NCI-H524 (cell line): ENCODE measurements around the gene RAP1GDS1.
"Not testable (repeated sequence)": the region's sequence is repeated elsewhere in the genome, so short reads cannot be mapped to it uniquely, and the experiment has no call there.

Source experiments
- DNase-seq, 2 experiments: peaks; one replicate each; lab custom pipeline; 2025; lab: John Stamatoyannopoulos, UW

The RAP1GDS1 gene

GRCh38 chr4:98352940-98353339, 91.8 kb downstream of the RAP1GDS1 start:
- no peak for DNase-seq

- DNase-seq = no peak
Observed at GRCh38 chr4:98358630-98359248, 97.6 kb downstream of the RAP1GDS1 start.

DNA sequence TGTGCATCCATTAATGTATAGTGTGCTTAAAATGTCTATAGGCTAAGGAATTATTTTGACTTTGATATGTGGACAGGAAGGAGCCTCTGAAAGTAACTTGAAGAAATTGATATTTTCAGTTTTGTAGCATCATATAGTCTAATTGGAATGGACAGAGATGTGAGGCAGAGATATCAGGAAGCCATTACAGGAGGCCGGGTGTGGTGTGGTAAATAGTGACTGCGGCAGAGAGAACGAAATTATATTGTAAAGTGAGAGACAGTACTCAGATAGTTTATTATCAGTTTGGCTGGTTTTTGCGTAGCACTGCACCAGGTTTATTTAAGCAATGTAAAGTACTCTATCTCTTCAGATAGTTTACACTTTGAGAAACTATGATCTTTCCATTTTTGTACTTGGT, 98.5 kb downstream of the RAP1GDS1 start:
- no peak for DNase-seq

- DNase-seq = no peak
Observed at GRCh38 chr4:98363431-98363830, 102.2 kb downstream of the RAP1GDS1 start.

DNA sequence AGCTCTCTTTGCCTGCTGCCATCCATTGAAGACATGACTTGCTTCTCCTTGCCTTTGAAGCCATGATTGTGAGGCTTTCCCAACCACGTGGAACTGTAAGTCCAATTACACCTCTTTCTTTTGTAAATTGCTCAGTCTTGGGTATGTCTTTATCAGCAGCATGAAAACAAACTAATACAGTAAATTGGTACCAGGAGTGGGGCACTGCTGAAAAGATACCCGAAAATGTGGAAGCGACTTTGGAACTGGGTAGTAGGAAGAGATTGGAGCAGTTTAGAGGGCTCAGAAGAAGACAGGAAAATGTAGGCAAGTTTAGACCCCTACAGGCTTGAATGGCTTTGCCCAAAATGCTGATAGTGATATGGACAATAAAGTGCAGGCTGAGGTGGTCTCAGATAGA, 105.1 kb downstream of the RAP1GDS1 start:
- not testable (repeated sequence) for DNase-seq

GRCh38 chr4:98368000-98368399, 106.8 kb downstream of the RAP1GDS1 start:
- DNase-seq = not testable (repeated sequence)

- no peak for DNase-seq
Observed at GRCh38 chr4:98369322-98369721, 108.1 kb downstream of the RAP1GDS1 start.

DNA sequence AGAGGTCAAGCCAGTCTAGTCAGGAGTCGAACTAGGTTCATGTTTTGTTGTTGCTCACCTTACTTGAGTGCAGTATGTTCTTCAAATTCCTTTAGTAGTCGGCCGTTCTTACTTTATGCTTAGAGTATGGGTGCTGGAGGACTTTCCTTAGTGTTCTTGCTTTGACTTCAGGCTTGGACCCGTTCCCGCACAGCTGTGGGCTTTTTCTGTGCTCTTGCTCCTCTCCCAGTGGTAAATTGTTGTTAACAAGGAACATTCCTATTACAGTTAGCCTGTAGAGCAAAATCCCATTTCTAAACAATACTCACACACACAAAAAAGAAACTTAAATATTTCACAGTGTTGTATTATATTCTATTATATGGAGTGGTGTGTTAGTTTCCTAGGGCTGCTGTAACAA, 113.5 kb downstream of the RAP1GDS1 start:
- DNase-seq = no peak

GRCh38 chr4:98377559-98377958, 116.4 kb downstream of the RAP1GDS1 start:
- no peak for DNase-seq

- DNase-seq = no peak
Observed at GRCh38 chr4:98381306-98381705, 120.1 kb downstream of the RAP1GDS1 start.

DNA sequence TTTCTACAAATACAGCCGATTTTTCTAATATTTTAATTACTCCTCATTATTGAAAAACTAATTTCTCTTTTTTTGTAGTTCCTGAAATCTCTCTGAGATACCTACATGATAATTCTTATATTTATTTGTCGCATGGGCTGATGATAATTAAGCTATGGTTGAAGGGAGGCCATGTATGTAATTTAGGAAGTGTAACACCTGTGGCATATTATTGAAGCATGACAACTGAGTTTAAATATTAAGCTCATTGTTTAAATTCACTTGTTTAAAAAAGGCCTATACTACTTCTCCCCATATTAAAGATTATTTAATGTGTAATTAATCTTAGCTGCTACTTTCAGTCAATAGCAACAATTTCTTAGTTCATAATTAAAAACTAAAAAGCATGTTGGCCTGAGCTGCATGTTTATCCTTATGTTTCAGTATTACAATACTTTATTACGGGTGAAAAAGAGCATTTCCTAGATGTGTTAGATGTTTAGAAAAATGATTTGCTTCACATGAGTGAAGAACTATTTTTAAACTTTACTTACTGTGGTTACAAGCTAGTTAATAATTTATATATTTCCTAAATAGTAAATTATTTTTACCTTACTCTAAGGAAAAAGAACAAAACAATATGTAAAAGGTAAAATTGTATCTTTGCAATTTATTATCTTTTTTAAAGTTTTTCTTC, 122.4 kb downstream of the RAP1GDS1 start:
- DNase-seq = no peak

DNA sequence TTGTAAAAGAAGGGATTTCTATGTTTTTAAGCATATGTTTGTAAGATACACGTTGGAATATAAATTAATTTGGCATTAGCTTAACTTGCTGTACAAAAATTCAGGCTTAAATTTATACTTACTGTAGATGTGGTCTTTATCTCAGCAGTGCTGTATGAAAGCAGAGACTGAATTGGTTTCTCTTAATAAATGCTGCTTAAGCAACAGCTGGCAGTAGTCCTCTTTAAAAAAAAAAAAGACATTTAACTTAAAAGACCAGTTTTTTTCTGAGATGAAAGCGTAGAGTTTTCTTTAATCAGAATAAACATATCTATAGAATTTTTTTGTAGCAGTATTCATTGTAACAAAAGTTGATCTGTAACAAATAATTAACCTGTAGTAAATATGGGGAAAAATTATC, 124.6 kb downstream of the RAP1GDS1 start:
- no peak for DNase-seq

GRCh38 chr4:98387345-98388026, 126.3 kb downstream of the RAP1GDS1 start:
- DNase-seq = no peak

DNA sequence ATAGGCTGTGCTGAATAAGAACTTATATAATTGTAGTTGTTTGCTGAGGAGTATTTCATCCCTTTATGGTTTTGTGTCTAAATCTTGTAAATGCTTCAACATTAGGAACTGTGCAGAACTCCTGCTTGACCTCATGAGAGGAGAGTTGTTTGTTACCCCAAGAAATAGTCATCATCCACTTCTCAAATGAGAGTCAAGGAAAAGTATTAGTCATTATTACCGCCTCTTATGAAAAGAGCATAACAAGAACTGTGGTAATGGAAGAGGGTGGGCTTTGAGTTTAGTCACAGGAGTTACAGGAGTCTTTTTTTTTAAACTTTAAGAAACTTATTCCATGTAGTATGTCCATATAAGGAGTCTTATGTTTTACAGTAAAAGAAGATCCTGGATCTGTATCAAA, 132.9 kb downstream of the RAP1GDS1 start:
- DNase-seq = no peak

GRCh38 chr4:98399915-98400314, 138.7 kb downstream of the RAP1GDS1 start:
- no peak for DNase-seq

- no peak for DNase-seq
Observed at GRCh38 chr4:98406819-98407218, 145.6 kb downstream of the RAP1GDS1 start.

DNA sequence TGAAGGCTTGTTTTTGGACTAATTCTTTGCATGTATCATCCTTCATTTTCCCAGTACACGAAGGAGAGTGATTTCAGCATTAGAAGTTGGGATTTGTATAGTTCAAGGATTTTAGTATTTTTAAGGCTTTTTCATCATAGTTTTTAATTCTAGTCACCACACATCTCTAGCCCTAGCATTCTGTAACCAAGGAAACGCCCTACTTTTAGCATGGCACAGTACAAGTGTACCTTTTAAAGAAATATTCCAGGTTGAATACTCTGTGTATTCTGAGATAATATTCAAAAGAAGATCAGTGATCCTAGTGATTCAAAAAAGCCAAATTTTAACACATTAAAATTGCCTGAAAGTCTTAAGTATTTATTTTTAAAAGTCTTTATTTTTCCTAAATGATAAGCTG, 150.5 kb downstream of the RAP1GDS1 start:
- no peak for DNase-seq

GRCh38 chr4:98416844-98417243, 155.7 kb downstream of the RAP1GDS1 start:
- no peak for DNase-seq

GRCh38 chr4:98420151-98420550, 159.0 kb downstream of the RAP1GDS1 start:
- DNase-seq = not testable (repeated sequence)

GRCh38 chr4:98421111-98421510, 159.9 kb downstream of the RAP1GDS1 start:
- no peak for DNase-seq

- DNase-seq = no peak
Observed at GRCh38 chr4:98423009-98423408, 161.8 kb downstream of the RAP1GDS1 start.

DNA sequence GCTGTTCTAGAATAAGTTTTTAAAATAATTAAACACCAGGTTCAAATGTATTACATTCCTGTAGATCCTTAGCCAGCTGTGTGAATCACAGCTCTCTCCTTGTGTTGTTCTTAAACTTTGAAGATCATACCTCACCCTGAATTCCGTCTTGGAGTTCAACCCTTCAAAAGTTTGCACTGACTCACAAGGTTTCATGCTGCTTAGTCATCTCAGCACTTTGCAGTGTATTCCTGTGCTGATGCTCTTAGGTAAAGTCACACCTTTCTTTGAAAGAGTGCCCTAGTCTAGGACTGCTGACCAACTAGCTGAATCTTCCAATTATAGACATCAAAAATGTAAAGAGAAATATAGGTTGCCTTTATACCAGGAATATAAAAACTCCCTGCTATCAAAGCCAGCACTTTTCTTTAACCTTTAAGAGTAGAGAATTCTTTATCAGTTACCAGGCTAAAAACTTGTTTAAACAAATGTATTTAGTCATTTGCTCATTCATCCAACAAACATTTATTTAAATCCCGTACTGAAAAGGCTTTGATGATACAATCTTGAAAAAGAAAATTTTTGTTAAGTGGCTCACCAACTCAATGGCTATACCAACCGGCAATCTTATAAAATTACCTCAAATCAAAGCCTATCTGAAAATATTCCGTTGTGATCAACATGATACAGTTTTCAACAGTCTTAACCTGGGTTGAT, 169.7 kb downstream of the RAP1GDS1 start:
- DNase-seq = no peak

DNA sequence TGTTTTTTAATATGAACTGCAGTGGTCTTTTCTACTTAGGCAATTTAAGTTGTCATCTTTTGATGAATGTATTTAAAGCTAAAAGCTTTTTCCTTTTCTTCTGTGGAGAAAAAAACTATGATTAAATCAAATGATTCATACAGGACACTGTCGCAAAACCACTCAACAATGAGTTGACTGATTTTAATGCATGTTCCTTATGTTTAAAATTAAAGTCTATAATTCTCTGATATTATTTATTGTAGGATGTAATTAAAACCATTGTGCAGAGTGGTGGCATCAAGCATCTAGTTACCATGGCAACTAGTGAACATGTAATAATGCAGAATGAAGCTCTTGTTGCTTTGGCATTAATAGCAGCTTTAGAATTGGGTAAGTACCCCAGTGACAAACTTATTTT, 172.5 kb downstream of the RAP1GDS1 start:
- DNase-seq = no peak
